CD4-positive, CD25-positive, alpha-beta regulatory T cell (primary cell): Measurements from ENCODE around the gene CHN2. TPM values are rescaled to one million over a fixed set of nuclear protein-coding genes. Genes with fewer than 3 reads are reported as not detected.
A peak's percentile ranks its signal among the peaks of the same experiment; 100 is the strongest.

Source experiments
- ATAC-seq, 2 donors: fragments of 150-1000 bp; cut with Tn5 transposase; one replicate each; pipeline ENCODE4 v1.10.0; 2021; ENCODE audit warnings: low read depth in 2 of 2, moderate number of reproducible peaks in 2 of 2, moderate library complexity in 1 of 2
- DNase-seq, 3 donors: peaks; one replicate each; pipeline versions ENCODE4 v3.0.0 to v3.0.0-alpha.2; 2012 to 2022; ENCODE audit warnings: mixed read lengths in 1 of 3
- H3K27ac ChIP-seq: one replicate; pipeline ENCODE4 v1.7.0; 2013; ENCODE audit warnings: mild to moderate bottlenecking, low read length; ENCODE audit not compliant: insufficient read depth, poor library complexity, severe bottlenecking
- H3K27me3 ChIP-seq: one replicate; pipeline ENCODE4 v1.7.0; 2013; ENCODE audit warnings: low read length; ENCODE audit not compliant: control insufficient read depth, insufficient read depth
- H3K36me3 ChIP-seq: one replicate; pipeline ENCODE4 v1.7.0; 2013; ENCODE audit warnings: mild to moderate bottlenecking, low read length, moderate library complexity; ENCODE audit not compliant: control insufficient read depth, insufficient read depth
- H3K4me1 ChIP-seq: 2 replicates; pipeline ENCODE4 v1.7.0; 2013; ENCODE audit warnings: mild to moderate bottlenecking, low read length; ENCODE audit not compliant: insufficient read depth, control insufficient read depth, poor library complexity, severe bottlenecking
- H3K4me3 ChIP-seq: one replicate; pipeline ENCODE4 v1.7.0; 2013; ENCODE audit warnings: low read depth, mild to moderate bottlenecking, low read length, moderate library complexity
- H3K9me3 ChIP-seq, 2 experiments: 1 replicate in 1 of 2; 2 replicates in 1 of 2; pipeline ENCODE4 v1.7.0; 2013; ENCODE audit warnings: low read length in 2 of 2, mild to moderate bottlenecking in 1 of 2, moderate library complexity in 1 of 2; ENCODE audit not compliant: control insufficient read depth in 2 of 2
- H3K27ac Mint-ChIP-seq, 3 donors: one replicate each; pipeline ENCODE4 v1.8.0; 2020 to 2022; ENCODE audit warnings: mild to moderate bottlenecking in 3 of 3, mixed read lengths in 3 of 3, moderate library complexity in 2 of 3
- H3K27me3 Mint-ChIP-seq: one replicate; pipeline ENCODE4 v1.8.0; 2022; ENCODE audit warnings: mild to moderate bottlenecking, mixed read lengths
- H3K36me3 Mint-ChIP-seq: one replicate; pipeline ENCODE4 v1.8.0; 2020; ENCODE audit warnings: mixed read lengths
- H3K4me1 Mint-ChIP-seq, 4 donors: one replicate each; pipeline ENCODE4 v1.8.0; 2020 to 2022; ENCODE audit warnings: mixed read lengths in 4 of 4, mild to moderate bottlenecking in 1 of 4
- H3K4me3 Mint-ChIP-seq, 4 donors: one replicate each; pipeline ENCODE4 v1.8.0; 2020 to 2022; ENCODE audit warnings: mild to moderate bottlenecking in 4 of 4, mixed read lengths in 4 of 4, moderate library complexity in 3 of 4
- H3K9me3 Mint-ChIP-seq, 7 donors: one replicate each; pipeline ENCODE4 v1.8.0; 2020 to 2022; ENCODE audit warnings: mixed read lengths in 7 of 7, mild to moderate bottlenecking in 3 of 7, moderate library complexity in 2 of 7
- polyA plus RNA-seq, 4 donors: library from polyadenylated mRNA; unstranded; fragments of 300-500 nt; fragmentation: Illumina TruSeq; gene quantifications; one replicate each; pipeline ENCODE4 v1.2.3, GENCODE V29; 2021
- total RNA-seq: library from RNA; stranded (reverse); gene quantifications from one replicate; pipeline ENCODE4 v1.2.3, GENCODE V29; 2022

CHN2 gene
- total and polyA plus RNA-seq, 5 donors from 2014 or later = 0.55 to 1.7 TPM; not detected in 3

- Histone ChIP-seq H3K27me3 (no peaks in the 10 kb centered on the region), H3K27ac (no peak overlapping the region), H3K9me3 (no peaks in the 10 kb centered on the region), H3K4me1 (no peaks in the 10 kb centered on the region), H3K4me3 (no peak overlapping the region), H3K36me3 (no peaks in the 10 kb centered on the region)
- H3K4me3 Mint-ChIP-seq = no peak overlapping the region
- no peaks in the 10 kb centered on the region for H3K36me3 Mint-ChIP-seq
- DNase-seq = no peak
- ATAC-seq = no peak
- peaks cover 0 to 8% (median 2%) of the 10 kb centered on the region in 7 donors for H3K9me3 Mint-ChIP-seq
- H3K27me3 Mint-ChIP-seq = peaks cover 16% of the 10 kb centered on the region
- H3K4me1 Mint-ChIP-seq = peaks cover 0 to 2% (median 0%) of the 10 kb centered on the region in 4 donors
- H3K27ac Mint-ChIP-seq = no peak overlapping the region
These were observed 47.7 kb downstream of the CHN2 start for GRCh38 chr7:29242265-29242664.

GRCh38 chr7:29243910-29244655 lies 49.5 kb downstream of the CHN2 start:
- Histone ChIP-seq H3K4me3 (no peak overlapping the region), H3K4me1 (no peaks in the 10 kb centered on the region), H3K27ac (no peak overlapping the region), H3K36me3 (no peaks in the 10 kb centered on the region), H3K27me3 (no peaks in the 10 kb centered on the region), H3K9me3 (no peaks in the 10 kb centered on the region)
- peak in 1 of 2 donors; percentile 64 for ATAC-seq
- no peaks in the 10 kb centered on the region for H3K36me3 Mint-ChIP-seq
- H3K27me3 Mint-ChIP-seq = peaks cover 10% of the 10 kb centered on the region
- no peak overlapping the region for H3K4me3 Mint-ChIP-seq
- H3K9me3 Mint-ChIP-seq = peaks cover 0 to 8% (median 0%) of the 10 kb centered on the region in 7 donors
- H3K27ac Mint-ChIP-seq = no peak overlapping the region
- DNase-seq = peak in 1 of 3 donors; percentile 8
- H3K4me1 Mint-ChIP-seq = peaks cover 0 to 2% (median 0%) of the 10 kb centered on the region in 4 donors

GRCh38 chr7:29247224-29247962 lies 52.8 kb downstream of the CHN2 start:
- Mint-ChIP-seq H3K27me3 (peaks cover 7% of the 10 kb centered on the region), H3K4me1 (peaks cover 0 to 2% (median 0%) of the 10 kb centered on the region in 4 donors), H3K36me3 (no peaks in the 10 kb centered on the region), H3K27ac (no peak overlapping the region), H3K4me3 (no peak overlapping the region), H3K9me3 (peaks cover 0 to 6% (median 1%) of the 10 kb centered on the region in 7 donors)
- DNase-seq = no peak
- no peaks in the 10 kb centered on the region for H3K4me1 ChIP-seq
- no peaks in the 10 kb centered on the region for H3K36me3 ChIP-seq
- no peak overlapping the region for H3K4me3 ChIP-seq
- no peak for ATAC-seq
- no peaks in the 10 kb centered on the region for H3K9me3 ChIP-seq
- H3K27me3 ChIP-seq = no peaks in the 10 kb centered on the region
- no peak overlapping the region for H3K27ac ChIP-seq

- Histone ChIP-seq H3K27me3 (no peaks in the 10 kb centered on the region), H3K4me1 (no peaks in the 10 kb centered on the region), H3K36me3 (no peaks in the 10 kb centered on the region), H3K4me3 (no peak overlapping the region), H3K9me3 (no peaks in the 10 kb centered on the region), H3K27ac (no peak overlapping the region)
- peaks cover 7% of the 10 kb centered on the region for H3K27me3 Mint-ChIP-seq
- no peaks in the 10 kb centered on the region for H3K36me3 Mint-ChIP-seq
- peaks cover 0 to 6% (median 1%) of the 10 kb centered on the region in 7 donors for H3K9me3 Mint-ChIP-seq
- no peak overlapping the region for H3K27ac Mint-ChIP-seq
- no peak overlapping the region for H3K4me3 Mint-ChIP-seq
- ATAC-seq (no peak), DNase-seq (no peak)
- peaks cover 0 to 2% (median 0%) of the 10 kb centered on the region in 4 donors for H3K4me1 Mint-ChIP-seq
These were observed 53.3 kb downstream of the CHN2 start for GRCh38 chr7:29247963-29248236.

DNA sequence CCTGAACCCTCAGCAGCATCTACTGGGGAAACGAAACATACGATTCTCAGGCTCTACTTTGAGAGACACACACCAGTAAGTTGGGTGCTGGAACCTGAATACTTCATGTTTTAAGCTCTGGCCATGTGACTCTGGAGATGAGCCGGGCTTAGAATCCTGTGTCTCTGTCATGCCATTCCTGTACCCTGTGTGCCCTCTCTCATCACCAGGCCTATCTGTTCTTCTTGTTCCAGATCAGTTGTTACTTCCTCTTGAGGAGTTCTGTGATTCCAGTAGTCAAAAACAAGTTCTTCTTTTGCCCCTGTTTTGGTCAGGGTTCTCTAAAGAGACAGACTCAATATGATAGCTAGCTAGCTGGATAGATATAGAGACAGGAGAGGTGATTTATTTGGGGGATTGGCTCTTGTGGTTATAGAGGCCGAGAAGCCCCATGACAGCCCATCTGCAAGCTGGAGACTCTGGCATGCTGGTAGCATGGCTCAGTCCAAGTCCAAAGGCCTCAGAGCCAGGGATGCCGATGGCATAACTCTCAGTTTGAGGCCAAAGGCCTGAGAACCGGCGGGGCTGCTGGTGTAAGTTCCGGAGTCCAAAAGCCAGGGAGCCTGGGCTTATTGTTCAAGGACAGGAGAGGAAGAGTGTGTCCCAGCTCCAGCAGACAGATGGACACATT lies 54.3 kb downstream of the CHN2 start:
- H3K27me3 Mint-ChIP-seq = no peaks in the 10 kb centered on the region
- H3K9me3 ChIP-seq = no peaks in the 10 kb centered on the region
- no peaks in the 10 kb centered on the region for H3K4me1 Mint-ChIP-seq
- H3K36me3 ChIP-seq = no peaks in the 10 kb centered on the region
- H3K27ac ChIP-seq = no peak overlapping the region
- H3K36me3 Mint-ChIP-seq = no peaks in the 10 kb centered on the region
- H3K27ac Mint-ChIP-seq = no peak overlapping the region
- H3K27me3 ChIP-seq = no peaks in the 10 kb centered on the region
- peaks cover 0 to 6% (median 1%) of the 10 kb centered on the region in 7 donors for H3K9me3 Mint-ChIP-seq
- no peaks in the 10 kb centered on the region for H3K4me1 ChIP-seq
- ATAC-seq (no peak), DNase-seq (no peak)
- H3K4me3 ChIP-seq = no peak overlapping the region
- no peak overlapping the region for H3K4me3 Mint-ChIP-seq

- DNase-seq = no peak
- H3K27ac ChIP-seq = no peak overlapping the region
- Mint-ChIP-seq H3K9me3 (peaks cover 0 to 6% (median 1%) of the 10 kb centered on the region in 7 donors), H3K36me3 (no peaks in the 10 kb centered on the region), H3K4me3 (no peak overlapping the region), H3K27me3 (no peaks in the 10 kb centered on the region), H3K4me1 (no peaks in the 10 kb centered on the region), H3K27ac (no peak overlapping the region)
- H3K27me3 ChIP-seq = no peaks in the 10 kb centered on the region
- no peak overlapping the region for H3K4me3 ChIP-seq
- no peaks in the 10 kb centered on the region for H3K4me1 ChIP-seq
- no peak for ATAC-seq
- no peaks in the 10 kb centered on the region for H3K36me3 ChIP-seq
- no peaks in the 10 kb centered on the region for H3K9me3 ChIP-seq
These were observed 54.8 kb downstream of the CHN2 start for GRCh38 chr7:29249383-29249750.

DNA sequence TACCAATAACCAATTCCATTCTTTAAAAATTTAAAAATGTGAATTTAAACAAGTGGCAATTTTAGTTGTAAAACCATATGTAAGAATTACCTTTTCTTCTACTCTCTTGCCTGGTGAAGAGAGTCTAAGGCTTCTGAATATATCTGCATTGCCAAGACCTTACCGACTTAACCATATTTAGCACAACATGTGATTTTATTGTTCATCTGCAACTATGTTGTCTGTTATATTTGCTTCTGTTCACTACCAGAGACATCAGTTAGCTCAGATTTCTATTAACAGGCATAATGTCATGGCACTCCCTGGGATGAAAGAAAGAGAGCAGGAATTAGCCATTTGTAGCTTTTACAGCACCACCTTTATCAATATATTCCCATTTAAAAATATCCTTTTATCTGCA lies 55.3 kb downstream of the CHN2 start:
- Mint-ChIP-seq H3K27me3 (no peaks in the 10 kb centered on the region), H3K36me3 (no peaks in the 10 kb centered on the region), H3K4me3 (no peak overlapping the region), H3K9me3 (peaks cover 0 to 6% (median 1%) of the 10 kb centered on the region in 7 donors), H3K27ac (no peak overlapping the region), H3K4me1 (no peaks in the 10 kb centered on the region)
- H3K27me3 ChIP-seq = no peaks in the 10 kb centered on the region
- no peaks in the 10 kb centered on the region for H3K9me3 ChIP-seq
- no peaks in the 10 kb centered on the region for H3K36me3 ChIP-seq
- no peak for DNase-seq
- no peak overlapping the region for H3K4me3 ChIP-seq
- no peaks in the 10 kb centered on the region for H3K4me1 ChIP-seq
- no peak overlapping the region for H3K27ac ChIP-seq
- ATAC-seq = no peak
